GM12891 (cell line): ENCODE results near the gene HSD17B13.

Source experiments
- PAX5 ChIP-seq: IDR thresholded peaks from 2 replicates; pipeline ENCODE4 v1.6.1; 2011; ENCODE audit warnings: low read length, moderate library complexity, mild to moderate bottlenecking; ENCODE audit not compliant: insufficient read depth, severe bottlenecking
- POLR2A ChIP-seq: IDR thresholded peaks from 2 replicates; pipeline ENCODE4 v1.6.1; 2011; ENCODE audit warnings: low read depth, low read length, control low read depth
- POLR2AphosphoS5 ChIP-seq: IDR thresholded peaks from 2 replicates; pipeline ENCODE4 v1.6.1; 2011; ENCODE audit warnings: low read depth, low read length, control low read depth
- POU2F2 ChIP-seq: IDR thresholded peaks from 2 replicates; pipeline ENCODE4 v1.6.1; 2011; ENCODE audit warnings: low read depth, mild to moderate bottlenecking, control low read depth, low read length, moderate library complexity
- SPI1 ChIP-seq: IDR thresholded peaks from 2 replicates; pipeline ENCODE4 v1.6.1; 2011; ENCODE audit warnings: low read depth, low read length, control low read depth
- TAF1 ChIP-seq: IDR thresholded peaks from 2 replicates; pipeline ENCODE4 v1.6.1; 2011; ENCODE audit warnings: low read depth, low read length, control low read depth

- TF ChIP-seq POLR2AphosphoS5, result no peak
- TF ChIP-seq POLR2A, result no peak
- TF ChIP-seq TAF1, result no peak
- TF ChIP-seq PAX5, result no peak
- no peak for TF ChIP-seq POU2F2
- TF ChIP-seq SPI1, result no peak
These were observed 37.8 kb upstream of the HSD17B13 start for GRCh38 chr4:87360338-87360935.
